ENCODE results near the gene LIMK2. TPM values are rescaled to one million over a fixed set of nuclear protein-coding genes. Genes with fewer than 3 reads are reported as not detected.
A peak's percentile ranks its signal among the peaks of the same experiment; 100 is the strongest.
"Not testable (repeated sequence)": the region's sequence is repeated elsewhere in the genome, so short reads cannot be mapped to it uniquely, and the experiment has no call there.

The LIMK2 gene
- total RNA-seq, 1 experiment from 2014 or later = 35.3 TPM

DNA sequence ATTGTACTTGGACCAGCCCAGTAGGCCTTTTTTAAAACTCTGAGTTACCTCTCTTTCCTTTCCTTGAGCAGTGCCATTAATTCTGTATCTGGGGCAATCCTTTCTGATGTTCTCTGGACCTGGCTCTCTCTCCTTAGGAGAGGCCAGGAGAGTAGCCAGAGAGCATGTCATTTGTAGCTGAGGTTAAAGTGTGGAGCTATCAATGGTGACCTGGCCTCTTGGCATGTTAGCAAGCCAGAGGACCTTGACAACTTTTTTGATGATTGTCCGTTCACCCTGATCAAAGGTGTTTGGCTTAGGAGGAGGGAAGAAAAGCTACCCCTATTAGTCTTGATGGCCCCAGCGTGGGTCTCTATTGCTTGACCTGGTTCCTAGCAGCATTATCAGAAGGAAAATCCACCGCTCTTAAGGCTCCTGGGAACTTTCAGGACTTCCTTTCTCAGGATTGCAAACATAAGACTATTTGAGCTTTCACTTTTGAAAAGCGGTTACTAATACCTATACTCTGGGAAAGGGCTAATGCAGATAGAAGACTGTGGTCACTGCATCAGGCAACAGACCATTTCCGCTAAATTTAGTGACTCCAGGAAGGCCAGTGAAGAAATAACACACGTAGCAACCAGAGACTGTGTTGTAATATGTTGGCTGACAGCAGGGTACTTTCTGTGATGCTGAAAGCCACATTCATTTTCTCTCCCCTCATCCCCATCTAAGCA lies 18.2 kb downstream of the LIMK2 start:
- Histone ChIP-seq H3K9ac (ENCODE audit: low read length) (peak overlapping the region; percentile 18), H3K4me2 (ENCODE audit: low read depth, low read length, poor library complexity, severe bottlenecking) (peak overlapping the region; percentile 18), H4K20me1 (ENCODE audit: insufficient read depth, low read depth, low read length) (no peaks in the 10 kb centered on the region), H3K36me3 (ENCODE audit: insufficient read depth, low read length) (peaks cover 8% of the 10 kb centered on the region), H3K9me2 (replicated peaks; ENCODE audit: insufficient read depth, low read length) (no peaks in the 10 kb centered on the region), H3K27me3 (ENCODE audit: low read length) (no peaks in the 10 kb centered on the region), H3K79me2 (ENCODE audit: low read length) (peaks cover 81% of the 10 kb centered on the region), H3K4me3 (ENCODE audit: low read length) (no peak overlapping the region), H3K4me1 (ENCODE audit: low read length) (peaks cover 29% of the 10 kb centered on the region), H3K27ac (ENCODE audit: low read length) (peak overlapping the region; percentile 24), H3K9me3 (ENCODE audit: low read length) (no peaks in the 10 kb centered on the region), H2AFZ (ENCODE audit: low read length) (no peak overlapping the region)
- DNase-seq = no peak

DNA sequence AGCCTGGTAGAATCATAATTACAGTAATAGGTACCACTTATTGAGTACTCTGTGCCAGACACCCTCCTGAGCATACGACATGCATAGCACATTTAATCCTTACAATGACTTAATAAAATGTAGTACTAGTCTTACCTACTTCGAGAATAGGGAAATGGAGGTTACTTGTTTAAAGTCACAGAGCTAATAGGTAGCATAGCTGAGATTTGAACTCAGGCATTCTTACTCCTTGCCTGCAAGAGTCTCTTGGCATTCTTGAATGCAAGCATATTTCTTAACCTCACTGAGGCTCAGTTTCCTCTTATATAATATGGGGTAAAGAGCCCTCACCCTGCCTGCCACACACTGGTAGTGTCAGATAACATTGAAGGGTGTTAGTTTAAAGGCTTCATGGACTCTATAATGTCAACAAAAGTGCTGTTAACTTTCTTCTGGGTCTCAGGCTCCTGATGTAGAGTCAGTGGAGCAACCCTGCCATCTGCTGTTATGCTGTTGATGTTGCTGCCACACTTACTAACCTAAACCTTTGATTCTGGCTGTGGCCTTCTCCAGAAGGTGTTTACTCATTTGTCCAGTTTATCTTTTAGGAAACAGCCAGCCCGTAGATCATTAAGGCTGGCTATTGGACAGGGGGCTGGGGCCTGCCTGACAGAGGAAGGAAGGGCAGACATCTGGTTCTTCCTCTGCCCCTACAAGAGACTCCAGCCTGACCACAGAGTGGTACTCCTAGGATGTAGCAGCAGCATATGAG lies 18.9 kb downstream of the LIMK2 start:
- H4K20me1 ChIP-seq (ENCODE audit: insufficient read depth, low read depth, low read length) = no peaks in the 10 kb centered on the region
- H3K9me3 ChIP-seq (ENCODE audit: low read length) = no peaks in the 10 kb centered on the region
- H3K4me1 ChIP-seq (ENCODE audit: low read length) = peaks cover 29% of the 10 kb centered on the region
- no peaks in the 10 kb centered on the region for H3K9me2 ChIP-seq (replicated peaks; ENCODE audit: insufficient read depth, low read length)
- DNase-seq = peak; percentile 78
- H3K36me3 ChIP-seq (ENCODE audit: insufficient read depth, low read length) = peaks cover 8% of the 10 kb centered on the region
- H2AFZ ChIP-seq (ENCODE audit: low read length) = no peak overlapping the region
- H3K9ac ChIP-seq (ENCODE audit: low read length) = peak overlapping the region; percentile 18; the same call in 1 of the 2 replicates
- peaks cover 82% of the 10 kb centered on the region for H3K79me2 ChIP-seq (ENCODE audit: low read length)
- peak overlapping the region; percentile 24 for H3K27ac ChIP-seq (ENCODE audit: low read length)
- no peak overlapping the region for H3K4me3 ChIP-seq (ENCODE audit: low read length)
- H3K27me3 ChIP-seq (ENCODE audit: low read length) = no peaks in the 10 kb centered on the region
- peak overlapping the region; percentile 18 for H3K4me2 ChIP-seq (ENCODE audit: low read depth, low read length, poor library complexity, severe bottlenecking)

GRCh38 chr22:31233001-31233400 lies 20.9 kb downstream of the LIMK2 start:
- Histone ChIP-seq H3K36me3 (ENCODE audit: insufficient read depth, low read length) (peaks cover 4% of the 10 kb centered on the region; the same call in 1 of the 2 replicates), H3K27me3 (ENCODE audit: low read length) (no peaks in the 10 kb centered on the region), H3K4me3 (ENCODE audit: low read length) (no peak overlapping the region), H4K20me1 (ENCODE audit: insufficient read depth, low read depth, low read length) (no peaks in the 10 kb centered on the region), H2AFZ (ENCODE audit: low read length) (no peak overlapping the region), H3K27ac (ENCODE audit: low read length) (no peak overlapping the region), H3K4me2 (ENCODE audit: low read depth, low read length, poor library complexity, severe bottlenecking) (no peak overlapping the region), H3K9ac (ENCODE audit: low read length) (no peak overlapping the region), H3K9me3 (ENCODE audit: low read length) (no peaks in the 10 kb centered on the region), H3K9me2 (replicated peaks; ENCODE audit: insufficient read depth, low read length) (no peaks in the 10 kb centered on the region), H3K4me1 (ENCODE audit: low read length) (peaks cover 29% of the 10 kb centered on the region), H3K79me2 (ENCODE audit: low read length) (peaks cover 74% of the 10 kb centered on the region)
- no peak for DNase-seq

GRCh38 chr22:31235081-31235480 lies 23.0 kb downstream of the LIMK2 start:
- Histone ChIP-seq H3K4me2 (ENCODE audit: low read depth, low read length, poor library complexity, severe bottlenecking) (no peak overlapping the region), H4K20me1 (ENCODE audit: insufficient read depth, low read depth, low read length) (no peaks in the 10 kb centered on the region), H3K4me1 (ENCODE audit: low read length) (peaks cover 10% of the 10 kb centered on the region), H3K9ac (ENCODE audit: low read length) (no peak overlapping the region), H3K27ac (ENCODE audit: low read length) (no peak overlapping the region), H3K27me3 (ENCODE audit: low read length) (no peaks in the 10 kb centered on the region), H3K4me3 (ENCODE audit: low read length) (no peak overlapping the region), H3K9me2 (replicated peaks; ENCODE audit: insufficient read depth, low read length) (no peaks in the 10 kb centered on the region), H2AFZ (ENCODE audit: low read length) (no peak overlapping the region), H3K9me3 (ENCODE audit: low read length) (no peaks in the 10 kb centered on the region), H3K36me3 (ENCODE audit: insufficient read depth, low read length) (peaks cover 4% of the 10 kb centered on the region; the same call in 1 of the 2 replicates), H3K79me2 (ENCODE audit: low read length) (peaks cover 78% of the 10 kb centered on the region)
- no peak for DNase-seq

- not testable (repeated sequence) for H3K4me1 ChIP-seq (ENCODE audit: low read length); H3K4me3 ChIP-seq (ENCODE audit: low read length); H3K4me2 ChIP-seq (ENCODE audit: low read depth, low read length, poor library complexity, severe bottlenecking); H3K9me2 ChIP-seq (replicated peaks; ENCODE audit: insufficient read depth, low read length); H4K20me1 ChIP-seq (ENCODE audit: insufficient read depth, low read depth, low read length); H3K36me3 ChIP-seq (ENCODE audit: insufficient read depth, low read length); H3K27me3 ChIP-seq (ENCODE audit: low read length); DNase-seq; H2AFZ ChIP-seq (ENCODE audit: low read length); H3K9me3 ChIP-seq (ENCODE audit: low read length); H3K9ac ChIP-seq (ENCODE audit: low read length); H3K27ac ChIP-seq (ENCODE audit: low read length)
- H3K79me2 ChIP-seq (ENCODE audit: low read length) = peaks cover 76% of the 10 kb centered on the region
These were observed 23.9 kb downstream of the LIMK2 start for GRCh38 chr22:31236044-31236443.

GRCh38 chr22:31238057-31238456 lies 26.0 kb downstream of the LIMK2 start:
- no peaks in the 10 kb centered on the region for H3K9me2 ChIP-seq (replicated peaks; ENCODE audit: insufficient read depth, low read length)
- H3K36me3 ChIP-seq (ENCODE audit: insufficient read depth, low read length) = peaks cover 2% of the 10 kb centered on the region; the same call in 1 of the 2 replicates
- no peak overlapping the region for H2AFZ ChIP-seq (ENCODE audit: low read length)
- no peak for DNase-seq
- no peak overlapping the region for H3K4me3 ChIP-seq (ENCODE audit: low read length)
- no peaks in the 10 kb centered on the region for H4K20me1 ChIP-seq (ENCODE audit: insufficient read depth, low read depth, low read length)
- no peaks in the 10 kb centered on the region for H3K9me3 ChIP-seq (ENCODE audit: low read length)
- no peak overlapping the region for H3K27ac ChIP-seq (ENCODE audit: low read length)
- peaks cover 76% of the 10 kb centered on the region for H3K79me2 ChIP-seq (ENCODE audit: low read length)
- no peak overlapping the region for H3K4me2 ChIP-seq (ENCODE audit: low read depth, low read length, poor library complexity, severe bottlenecking)
- H3K27me3 ChIP-seq (ENCODE audit: low read length) = no peaks in the 10 kb centered on the region
- H3K4me1 ChIP-seq (ENCODE audit: low read length) = peaks cover 11% of the 10 kb centered on the region
- no peak overlapping the region for H3K9ac ChIP-seq (ENCODE audit: low read length)

DNA sequence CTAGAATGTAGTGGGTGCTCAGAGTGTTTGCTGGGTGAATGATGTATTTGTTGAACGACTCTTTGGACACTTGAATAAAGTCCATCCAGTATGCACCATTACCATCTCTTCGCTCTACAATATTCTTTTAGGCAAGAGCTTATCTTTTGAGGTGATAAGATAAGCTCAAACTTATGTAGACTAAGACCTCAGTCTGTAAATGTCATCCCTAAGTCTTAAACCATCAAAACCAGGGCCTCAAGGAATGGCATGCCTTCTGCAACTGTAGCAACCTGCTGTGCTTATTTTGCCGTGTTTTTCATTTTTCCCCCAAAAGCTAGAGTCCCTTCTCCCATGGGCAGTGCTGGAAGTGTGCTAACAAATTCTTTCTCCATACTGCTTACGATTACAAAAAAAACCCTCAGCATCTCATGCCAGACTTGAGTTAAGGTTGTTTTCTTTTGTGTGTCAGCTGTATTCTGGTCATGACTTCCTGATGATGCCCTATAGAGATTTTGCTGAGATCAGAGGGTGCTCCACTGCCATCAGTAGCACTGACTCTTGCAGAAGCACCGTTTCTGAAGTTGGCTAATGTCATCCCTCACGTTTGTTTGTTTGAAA lies 27.8 kb downstream of the LIMK2 start:
- H3K9me3 ChIP-seq (ENCODE audit: low read length) = no peaks in the 10 kb centered on the region
- no peaks in the 10 kb centered on the region for H3K27me3 ChIP-seq (ENCODE audit: low read length)
- H3K79me2 ChIP-seq (ENCODE audit: low read length) = peaks cover 77% of the 10 kb centered on the region
- no peak overlapping the region for H3K9ac ChIP-seq (ENCODE audit: low read length)
- no peaks in the 10 kb centered on the region for H3K9me2 ChIP-seq (replicated peaks; ENCODE audit: insufficient read depth, low read length)
- no peak overlapping the region for H2AFZ ChIP-seq (ENCODE audit: low read length)
- no peak for DNase-seq
- H3K4me3 ChIP-seq (ENCODE audit: low read length) = no peak overlapping the region
- no peaks in the 10 kb centered on the region; the same call in 1 of the 2 replicates for H3K36me3 ChIP-seq (ENCODE audit: insufficient read depth, low read length)
- H3K27ac ChIP-seq (ENCODE audit: low read length) = no peak overlapping the region
- no peaks in the 10 kb centered on the region for H4K20me1 ChIP-seq (ENCODE audit: insufficient read depth, low read depth, low read length)
- peaks cover 29% of the 10 kb centered on the region for H3K4me1 ChIP-seq (ENCODE audit: low read length)
- H3K4me2 ChIP-seq (ENCODE audit: low read depth, low read length, poor library complexity, severe bottlenecking) = no peak overlapping the region

- Histone ChIP-seq H3K4me2 (ENCODE audit: low read depth, low read length, poor library complexity, severe bottlenecking) (no peak overlapping the region), H2AFZ (ENCODE audit: low read length) (no peak overlapping the region), H3K27me3 (ENCODE audit: low read length) (no peaks in the 10 kb centered on the region), H3K27ac (ENCODE audit: low read length) (no peak overlapping the region), H4K20me1 (ENCODE audit: insufficient read depth, low read depth, low read length) (no peaks in the 10 kb centered on the region), H3K4me1 (ENCODE audit: low read length) (peaks cover 31% of the 10 kb centered on the region), H3K36me3 (ENCODE audit: insufficient read depth, low read length) (no peaks in the 10 kb centered on the region; the same call in 1 of the 2 replicates), H3K9me3 (ENCODE audit: low read length) (no peaks in the 10 kb centered on the region), H3K9ac (ENCODE audit: low read length) (no peak overlapping the region), H3K79me2 (ENCODE audit: low read length) (peaks cover 71% of the 10 kb centered on the region), H3K9me2 (replicated peaks; ENCODE audit: insufficient read depth, low read length) (no peaks in the 10 kb centered on the region), H3K4me3 (ENCODE audit: low read length) (no peak overlapping the region)
- no peak for DNase-seq
These were observed 29.1 kb downstream of the LIMK2 start for GRCh38 chr22:31241200-31241599.
